ENCODE results near the gene RASSF7.

DNA sequence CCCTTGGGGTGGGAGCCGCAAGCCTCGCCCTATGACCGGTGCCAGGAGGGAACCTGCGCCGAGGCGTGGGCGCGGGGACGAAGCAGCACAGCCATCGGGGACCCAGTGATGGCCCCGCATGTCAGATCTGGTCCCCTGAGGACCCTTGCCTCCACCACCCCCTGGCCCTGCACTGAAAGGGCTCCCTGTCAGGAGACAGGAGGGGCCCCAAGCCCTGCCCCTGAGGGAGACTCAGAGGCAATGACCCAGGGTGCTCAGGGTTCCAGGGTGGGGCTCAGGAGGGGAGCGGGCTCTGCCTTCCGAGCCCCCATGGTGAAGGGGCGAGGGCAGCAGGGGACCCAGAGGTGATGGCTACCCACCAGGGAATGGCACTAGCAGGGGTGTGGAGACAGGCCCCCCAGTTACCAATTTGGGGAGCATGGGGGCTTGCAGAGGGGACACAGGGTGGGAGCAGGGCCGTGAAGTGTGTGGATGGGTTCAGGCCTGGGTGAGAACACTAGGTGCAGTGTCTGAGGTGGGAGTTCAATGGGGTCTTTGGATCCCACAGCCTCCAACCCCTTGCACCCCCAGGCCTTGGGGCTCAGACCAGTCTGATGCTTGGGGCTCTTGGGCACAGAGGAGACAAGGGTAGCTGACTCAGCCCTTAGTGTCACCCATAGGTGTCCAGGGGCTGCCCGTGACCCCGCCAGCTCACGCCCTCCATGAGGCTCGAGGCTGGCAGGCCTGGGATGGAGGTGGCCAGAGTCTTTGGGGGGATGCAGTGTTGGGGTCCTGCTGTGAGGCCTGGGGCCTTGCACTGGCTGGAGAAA, 22.9 kb upstream of the RASSF7 start:
- TF ChIP-seq POLR2A (IDR thresholded peaks at IDR 0.05) (no peak), EP300 (IDR thresholded peaks at IDR 0.05) (no peak)
- TF ChIP-seq, protein P1, sequence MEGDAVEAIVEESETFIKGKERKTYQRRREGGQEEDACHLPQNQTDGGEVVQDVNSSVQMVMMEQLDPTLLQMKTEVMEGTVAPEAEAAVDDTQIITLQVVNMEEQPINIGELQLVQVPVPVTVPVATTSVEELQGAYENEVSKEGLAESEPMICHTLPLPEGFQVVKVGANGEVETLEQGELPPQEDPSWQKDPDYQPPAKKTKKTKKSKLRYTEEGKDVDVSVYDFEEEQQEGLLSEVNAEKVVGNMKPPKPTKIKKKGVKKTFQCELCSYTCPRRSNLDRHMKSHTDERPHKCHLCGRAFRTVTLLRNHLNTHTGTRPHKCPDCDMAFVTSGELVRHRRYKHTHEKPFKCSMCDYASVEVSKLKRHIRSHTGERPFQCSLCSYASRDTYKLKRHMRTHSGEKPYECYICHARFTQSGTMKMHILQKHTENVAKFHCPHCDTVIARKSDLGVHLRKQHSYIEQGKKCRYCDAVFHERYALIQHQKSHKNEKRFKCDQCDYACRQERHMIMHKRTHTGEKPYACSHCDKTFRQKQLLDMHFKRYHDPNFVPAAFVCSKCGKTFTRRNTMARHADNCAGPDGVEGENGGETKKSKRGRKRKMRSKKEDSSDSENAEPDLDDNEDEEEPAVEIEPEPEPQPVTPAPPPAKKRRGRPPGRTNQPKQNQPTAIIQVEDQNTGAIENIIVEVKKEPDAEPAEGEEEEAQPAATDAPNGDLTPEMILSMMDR (IDR thresholded peaks at IDR 0.05) = no peak
